SK-MEL-5 (cell line): Measurements from ENCODE around the gene LSR. TPM values are rescaled to one million over a fixed set of nuclear protein-coding genes. Genes with fewer than 3 reads are reported as not detected.

Source experiments
- DNase-seq: peaks from one replicate; pipeline ENCODE4 v3.0.0-alpha.2; 2016; ENCODE audit warnings: low read depth, low spot score
- in situ Hi-C: cut with HindIII; loops from 2 replicates; pipeline ENCODE4 v1.10.0; 2016; ENCODE audit warnings: low sequenced_read_pairs, high pct_unique_total_duplicates, low pct_unique_long_range_greater_than_20kb
- total RNA-seq: library from RNA; depleted of rRNA; stranded (reverse); fragments of >200 nt; shearing (Covaris generic); gene quantifications from 2 replicates; pipeline ENCODE4 v1.2.3, GENCODE V29; 2014

LSR gene
- total RNA-seq, 1 experiment from 2014 or later, result 1.2 TPM

DNA sequence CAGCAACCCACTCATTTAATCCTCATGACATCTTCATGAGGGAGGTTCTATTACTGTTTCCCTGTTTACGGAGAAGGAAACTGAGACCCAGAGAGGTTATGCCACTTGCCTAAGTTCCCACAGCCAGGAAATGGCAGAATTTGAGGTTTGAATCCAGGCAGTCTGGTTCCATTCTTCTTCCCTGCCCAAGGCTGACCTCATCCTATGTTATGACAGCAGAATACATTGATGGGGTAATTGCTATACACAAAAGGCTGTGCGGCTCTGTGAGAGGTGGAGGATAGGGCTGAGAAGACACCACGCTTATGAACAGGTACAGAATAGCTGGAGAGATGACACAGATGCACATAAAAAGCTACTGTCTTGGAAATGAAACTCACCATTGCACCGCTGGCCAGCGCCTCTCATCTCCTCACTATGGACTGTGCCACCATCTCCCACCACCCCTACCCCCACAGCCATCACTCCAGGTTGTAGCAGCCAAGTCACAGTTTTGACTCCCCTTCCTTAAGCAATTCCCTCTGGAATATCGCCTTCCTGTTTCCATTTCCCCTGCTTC lies 54.6 kb downstream of the LSR start:
- in situ Hi-C loops, result no loop called here
- DNase-seq, result no peak

DNA sequence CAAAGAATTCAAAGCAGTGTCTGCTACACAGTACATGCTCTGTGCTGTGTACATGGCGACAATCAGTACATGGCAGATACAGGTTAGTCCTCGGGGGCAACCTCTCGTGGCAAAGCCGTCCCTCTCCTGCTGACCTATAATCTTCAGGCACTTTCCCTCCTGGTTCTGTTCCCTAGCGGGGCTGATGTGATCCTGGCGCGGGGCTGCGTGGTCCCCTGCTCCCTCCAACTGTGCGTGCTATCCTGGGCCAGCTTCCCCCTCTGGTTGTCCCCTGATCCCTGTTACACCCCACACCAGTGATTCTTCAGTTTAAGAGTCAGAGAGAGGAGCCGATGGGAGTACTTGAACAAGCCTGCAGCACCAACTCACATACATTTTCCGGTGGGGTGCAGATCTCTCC lies 55.2 kb downstream of the LSR start:
- DNase-seq, result no peak

DNA sequence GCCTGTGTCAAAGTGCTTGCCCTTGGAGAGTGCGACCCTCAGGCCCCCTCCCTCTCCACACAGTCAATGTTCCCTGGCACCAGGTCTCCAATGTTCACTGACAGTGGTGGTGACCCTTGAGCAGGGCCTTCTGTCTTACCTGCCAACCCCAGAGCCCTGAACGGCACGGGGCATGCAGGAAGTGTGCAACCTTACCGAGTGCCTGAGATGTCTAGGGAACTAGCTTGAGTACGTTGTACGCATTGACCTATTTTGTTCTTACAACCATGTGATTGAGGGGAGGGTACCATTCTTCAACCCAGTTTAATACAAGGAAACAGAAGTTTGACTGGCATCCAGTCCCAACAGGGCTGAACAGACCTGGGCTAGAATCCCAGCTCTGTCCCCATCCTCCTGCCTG lies 56.4 kb downstream of the LSR start:
- in situ Hi-C loops, result no loop called here
- no peak for DNase-seq

More for the DNA sequence above, 55.2 kb downstream of the LSR start:
- in situ Hi-C loops, result no loop called here

GRCh38 chr19:35306473-35307246 lies 57.9 kb downstream of the LSR start:
- in situ Hi-C loops, result no loop called here
- DNase-seq, result peak; percentile 54

GRCh38 chr19:35307931-35308330 lies 59.1 kb downstream of the LSR start:
- in situ Hi-C loops, result no loop called here

DNA sequence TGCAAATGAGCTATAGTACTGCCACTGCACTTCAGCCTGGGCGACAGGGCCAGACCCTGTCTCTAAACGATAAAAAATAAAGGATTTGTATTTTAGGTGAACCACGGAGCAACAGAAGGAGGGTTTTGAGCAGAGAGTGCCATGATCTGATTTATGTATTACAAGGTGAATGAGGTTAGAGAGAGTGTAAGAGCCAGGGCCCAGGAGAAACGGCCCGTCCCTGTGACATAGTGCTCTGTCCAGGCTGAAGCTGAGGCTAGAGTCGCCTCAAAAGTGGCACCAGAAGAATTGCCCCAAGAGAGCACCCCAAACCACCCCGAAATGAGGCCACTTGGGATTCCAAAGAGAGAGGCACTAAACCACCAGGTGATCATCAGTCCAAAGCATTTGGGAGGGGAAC lies 60.1 kb downstream of the LSR start:
- in situ Hi-C loops, result no loop called here
- DNase-seq, result no peak

More at GRCh38 chr19:35307931-35308330, 59.1 kb downstream of the LSR start:
- DNase-seq, result no peak

DNA sequence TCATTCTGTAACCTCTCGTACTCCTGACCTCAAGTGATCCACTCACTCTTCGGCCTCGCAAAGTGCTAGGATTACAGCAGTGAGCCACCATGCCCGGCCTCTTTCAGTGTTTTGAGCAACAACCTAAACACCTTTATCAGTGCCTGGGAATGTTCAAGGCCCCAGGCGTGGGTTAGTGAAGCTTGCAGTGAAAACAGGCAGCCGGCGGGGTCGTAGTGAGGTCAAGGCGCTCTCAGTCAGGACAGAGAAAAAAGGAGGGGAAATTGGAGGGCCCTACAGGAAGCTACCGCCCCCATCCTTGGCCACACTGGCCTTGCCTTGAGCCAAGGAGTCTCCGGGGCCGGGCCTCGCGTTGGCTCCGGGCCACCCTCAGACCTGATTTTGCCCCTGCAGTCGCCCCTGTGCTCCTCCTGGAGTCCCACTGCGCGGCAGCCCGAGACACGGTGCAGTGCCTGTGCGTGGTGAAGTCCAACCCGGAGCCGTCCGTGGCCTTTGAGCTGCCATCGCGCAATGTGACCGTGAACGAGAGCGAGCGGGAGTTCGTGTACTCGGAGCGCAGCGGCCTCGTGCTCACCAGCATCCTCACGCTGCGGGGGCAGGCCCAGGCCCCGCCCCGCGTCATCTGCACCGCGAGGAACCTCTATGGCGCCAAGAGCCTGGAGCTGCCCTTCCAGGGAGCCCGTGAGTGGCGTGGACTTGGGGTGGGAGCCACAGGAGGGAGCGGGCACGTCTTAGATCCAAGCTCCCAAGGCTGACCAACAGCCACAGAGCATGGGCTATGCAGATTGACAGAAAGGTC lies 60.9 kb downstream of the LSR start:
- DNase-seq, result no peak
- in situ Hi-C loops, result no loop called here

DNA sequence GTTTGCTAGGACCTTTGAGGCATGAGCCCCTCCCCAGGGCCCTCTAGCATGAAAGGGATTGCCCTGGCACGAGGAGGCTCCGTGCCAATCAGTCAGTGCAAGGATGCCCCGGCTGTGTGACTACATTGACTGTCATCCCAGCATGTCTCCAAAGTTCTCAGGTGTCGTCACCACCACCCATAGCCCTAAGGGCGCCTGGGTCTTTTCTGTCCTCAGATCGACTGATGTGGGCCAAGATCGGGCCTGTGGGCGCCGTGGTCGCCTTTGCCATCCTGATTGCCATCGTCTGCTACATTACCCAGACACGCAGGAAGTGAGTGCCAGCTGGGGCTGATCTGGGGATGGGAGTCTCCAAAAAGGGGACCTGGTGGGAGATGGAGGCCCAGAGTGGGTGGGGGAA lies 61.5 kb downstream of the LSR start:
- DNase-seq, result no peak
- in situ Hi-C loops, result no loop called here

- DNase-seq, result no peak
- in situ Hi-C loops, result no loop called here
Observed at GRCh38 chr19:35310811-35311465, 62.1 kb downstream of the LSR start.

DNA sequence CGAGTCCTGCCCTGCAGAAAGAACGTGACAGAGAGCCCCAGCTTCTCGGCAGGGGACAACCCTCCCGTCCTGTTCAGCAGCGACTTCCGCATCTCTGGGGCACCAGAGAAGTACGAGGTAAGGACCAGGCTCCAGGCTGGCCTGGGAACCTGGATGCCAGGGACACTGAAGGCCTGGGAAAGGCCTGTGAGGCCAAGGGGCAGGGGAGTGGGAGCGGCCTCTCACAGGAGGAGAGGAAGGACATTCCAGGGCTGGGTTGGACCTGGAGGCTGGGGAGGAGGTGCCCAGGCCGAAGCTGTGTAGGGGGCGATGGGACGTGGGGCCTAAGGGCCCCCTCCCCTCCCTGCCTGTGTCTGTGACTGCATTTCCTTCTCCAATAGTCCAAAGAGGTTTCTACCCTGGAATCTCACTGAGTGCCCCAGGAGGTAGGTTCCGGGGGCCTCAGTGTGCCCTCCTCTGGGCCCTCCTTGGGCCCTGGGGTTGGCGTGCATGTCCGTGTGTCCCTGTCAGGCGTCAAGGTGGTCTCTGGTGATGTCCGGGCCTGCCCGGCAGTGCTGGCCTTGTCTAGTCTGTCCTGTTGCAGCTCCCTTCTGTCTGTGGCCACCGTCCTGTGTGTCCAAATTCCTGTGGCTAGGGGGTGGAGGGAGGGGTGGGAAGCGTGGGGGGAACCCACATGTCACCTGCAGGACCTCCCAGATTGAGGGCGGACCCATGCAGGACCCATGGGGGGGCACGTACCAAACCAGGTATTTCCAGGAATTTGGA lies 63.3 kb downstream of the LSR start:
- in situ Hi-C loops, result no loop called here

GRCh38 chr19:35313587-35313986 lies 64.8 kb downstream of the LSR start:
- in situ Hi-C loops, result no loop called here
- no peak for DNase-seq

More for the DNA sequence above, 63.3 kb downstream of the LSR start:
- no peak for DNase-seq

DNA sequence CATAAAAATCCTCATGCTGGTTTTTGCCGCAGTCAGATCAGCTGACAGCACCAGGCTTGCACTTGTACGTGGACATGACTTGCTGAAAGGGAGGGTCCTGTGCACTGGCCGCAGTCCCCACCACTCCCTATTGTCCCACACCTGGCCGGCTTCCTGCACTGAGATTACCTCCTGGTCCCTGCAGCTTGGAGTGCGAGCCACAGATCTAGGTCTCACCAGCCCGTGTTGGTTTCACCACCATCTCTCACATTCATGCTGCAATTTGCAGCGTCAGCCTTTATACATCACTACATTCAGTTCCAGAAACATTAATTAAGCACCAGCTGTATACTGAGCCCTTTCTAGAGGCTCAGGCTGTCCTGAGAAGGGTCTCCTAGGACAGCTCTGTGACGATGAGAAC lies 65.2 kb downstream of the LSR start:
- in situ Hi-C loops, result no loop called here
- no peak for DNase-seq

DNA sequence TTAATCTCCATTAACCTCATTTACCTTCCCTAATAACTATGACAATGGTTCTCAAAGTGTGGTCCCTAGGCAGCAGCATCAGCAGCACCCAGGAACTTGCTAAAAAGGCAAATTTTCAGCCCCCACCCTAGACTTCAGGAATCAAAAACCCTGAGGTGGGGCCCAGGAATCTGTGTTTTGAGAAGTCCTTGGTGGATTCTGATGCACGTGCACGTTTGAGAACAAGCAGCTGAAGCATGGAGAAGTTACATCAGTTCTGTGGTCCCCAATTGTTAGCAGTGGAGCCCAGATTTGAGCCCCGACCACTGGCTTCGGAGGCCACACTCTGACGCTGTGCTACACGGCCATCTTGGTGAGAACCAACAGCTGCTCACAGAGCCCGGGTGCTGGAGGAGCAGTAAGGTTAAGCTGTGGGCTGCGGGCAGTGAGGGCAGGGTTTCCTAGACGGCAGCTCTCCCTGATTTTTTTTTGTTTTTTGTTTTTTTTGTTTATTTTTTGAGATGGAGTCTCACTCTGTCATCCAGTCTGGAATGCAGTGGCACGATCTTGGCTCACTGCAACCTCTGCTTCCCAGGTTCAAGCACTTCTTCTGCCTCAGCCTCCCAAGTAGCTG lies 66.2 kb downstream of the LSR start:
- in situ Hi-C loops, result no loop called here
- DNase-seq, result no peak

DNA sequence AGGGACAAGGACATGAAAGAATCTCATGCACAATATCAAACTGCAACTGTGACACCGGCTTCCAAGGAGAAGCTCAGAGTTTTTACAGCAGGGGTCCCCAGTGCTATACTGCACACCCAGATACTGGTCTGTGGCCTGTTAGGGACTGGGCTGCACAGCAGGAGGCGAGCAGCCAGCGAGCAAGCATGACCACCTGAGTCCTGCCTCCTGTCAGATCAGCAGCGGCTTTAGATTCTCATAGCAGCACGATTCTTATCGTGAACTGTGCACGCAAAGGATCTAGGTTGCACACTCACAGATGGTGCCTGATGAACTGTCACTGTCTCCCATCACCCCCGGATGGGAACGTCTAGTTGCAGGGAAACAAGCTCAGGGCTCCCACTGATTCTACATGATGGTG lies 67.1 kb downstream of the LSR start:
- in situ Hi-C loops, result no loop called here
- no peak for DNase-seq

DNA sequence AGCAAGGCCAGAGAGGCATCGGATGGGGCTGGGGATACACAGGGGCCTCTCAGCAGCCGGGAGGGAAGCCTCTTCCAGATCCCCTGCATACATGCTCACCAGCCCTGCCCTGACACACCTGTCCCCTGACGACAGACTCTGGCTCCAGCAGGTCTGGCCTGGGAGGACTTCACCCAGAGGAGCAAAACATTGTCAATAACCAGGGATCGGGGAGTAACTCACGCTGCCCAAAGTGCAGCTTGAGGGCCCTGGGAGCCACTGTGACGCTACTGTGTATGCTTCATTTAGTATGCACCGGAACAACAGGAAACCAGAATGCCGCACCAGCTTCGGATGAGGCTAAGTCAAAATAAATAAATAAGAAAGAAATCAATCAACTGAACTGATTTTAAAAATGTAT lies 67.8 kb downstream of the LSR start:
- in situ Hi-C loops, result no loop called here
- no peak for DNase-seq
